Measurements from ENCODE around the gene PRADC1. TPM values are rescaled to one million over a fixed set of nuclear protein-coding genes. Genes with fewer than 3 reads are reported as not detected.
"Not testable (repeated sequence)": the region's sequence is repeated elsewhere in the genome, so short reads cannot be mapped to it uniquely, and the experiment has no call there.

PRADC1 gene
- total RNA-seq, 1 donor: 4.4 TPM

DNA sequence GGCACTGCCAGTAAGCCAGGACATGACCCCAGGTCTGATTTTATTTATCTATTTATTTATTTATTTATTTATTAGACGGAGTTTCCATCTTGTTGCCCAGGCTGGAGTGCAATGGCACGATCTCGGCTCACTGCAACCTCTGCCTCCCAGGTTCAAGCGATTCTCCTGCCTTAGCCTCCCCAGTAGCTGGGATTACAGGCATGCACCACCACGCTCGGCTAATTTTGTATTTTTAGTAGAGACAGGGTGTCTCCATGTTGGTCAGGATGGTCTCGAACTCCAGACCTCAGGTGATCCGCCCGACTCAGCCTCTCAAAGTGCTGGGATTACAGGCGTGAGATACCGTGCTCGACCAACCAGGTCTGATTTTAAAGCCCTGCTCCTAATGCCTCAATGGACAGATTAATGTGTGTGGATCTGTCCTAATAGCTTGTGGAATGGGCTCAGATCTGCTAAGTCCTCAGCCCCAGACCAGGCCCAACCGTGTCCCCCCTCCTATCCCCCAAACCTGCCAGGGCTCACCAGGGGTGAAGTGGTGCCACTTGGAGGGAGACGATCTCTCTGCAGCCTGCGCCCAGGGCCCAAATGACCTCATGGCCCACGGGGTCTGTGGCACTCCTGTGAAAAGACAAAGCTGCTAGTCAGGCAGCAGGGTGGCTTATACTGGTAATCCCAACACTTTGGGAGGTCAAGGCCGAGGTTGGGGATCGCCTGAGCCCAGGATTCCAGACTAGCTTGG, 29.8 kb upstream of the PRADC1 start:
- not testable (repeated sequence) for H3K4me3 ChIP-seq (ENCODE audit: low read length); H3K4me1 ChIP-seq (ENCODE audit: insufficient read depth, low read length); H3K9me3 ChIP-seq (ENCODE audit: low read depth, low read length); H3K27me3 ChIP-seq (ENCODE audit: insufficient read depth, low read length)

DNA sequence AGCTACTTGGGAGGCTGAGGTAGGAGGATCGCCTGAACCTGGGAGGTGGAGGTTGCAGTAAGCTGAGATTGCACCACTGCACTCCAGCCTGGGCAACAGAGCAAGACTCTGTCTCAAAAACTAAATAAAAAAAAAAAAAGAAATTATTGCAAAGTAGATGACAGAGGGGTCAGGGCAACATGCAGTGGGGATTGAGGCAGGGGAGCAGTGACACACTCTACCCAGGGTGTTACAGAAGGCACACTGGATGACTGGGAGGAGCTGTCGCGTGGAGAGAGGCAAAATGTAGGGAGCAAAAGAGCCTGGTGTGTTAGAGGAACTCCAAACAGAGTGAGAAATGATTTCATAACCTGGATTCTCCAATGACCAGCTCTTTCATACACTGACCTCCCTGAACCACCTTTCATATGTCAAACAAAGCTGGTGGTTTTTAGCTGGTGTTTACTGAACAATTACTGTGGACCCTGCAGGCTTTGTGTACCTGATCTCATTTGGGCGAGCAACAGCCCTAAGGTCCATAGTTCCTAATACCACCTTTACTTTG, 29.1 kb upstream of the PRADC1 start:
- no peaks in the 10 kb centered on the region for H3K27me3 ChIP-seq (ENCODE audit: insufficient read depth, low read length)
- no peaks in the 10 kb centered on the region for H3K4me1 ChIP-seq (ENCODE audit: insufficient read depth, low read length)
- H3K9me3 ChIP-seq (ENCODE audit: low read depth, low read length): no peaks in the 10 kb centered on the region
- H3K4me3 ChIP-seq (ENCODE audit: low read length): no peak overlapping the region

DNA sequence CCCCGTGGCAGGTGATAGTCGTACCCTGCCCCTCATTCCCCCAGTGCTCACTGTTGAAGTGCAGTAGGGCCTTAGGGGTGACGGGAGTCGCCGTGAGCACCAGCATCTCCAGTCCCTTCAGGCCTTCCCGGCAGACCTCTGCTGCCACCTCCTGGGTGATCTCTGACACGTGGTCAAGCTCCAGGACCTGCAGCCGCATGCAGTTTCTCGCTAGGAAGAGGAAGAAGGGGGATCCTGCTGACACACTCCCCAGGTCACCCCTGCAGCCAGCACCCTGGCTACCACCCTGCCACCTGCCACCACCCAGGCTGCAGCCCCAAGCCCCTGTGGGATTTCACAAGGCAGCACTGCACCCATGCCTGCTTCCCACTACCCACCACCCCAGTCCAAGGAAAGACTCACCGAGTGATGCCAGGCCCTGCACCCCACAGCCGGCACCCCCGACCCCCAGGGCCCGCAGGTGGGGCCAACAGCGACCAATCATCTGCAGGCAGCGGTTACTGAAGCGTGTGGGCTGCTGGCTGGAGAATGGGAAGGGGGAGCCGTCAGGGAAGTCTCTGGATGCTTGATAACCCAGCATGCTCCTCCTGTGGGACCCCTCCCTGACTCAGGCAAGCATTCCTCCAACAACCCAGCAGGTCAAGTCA, 27.4 kb upstream of the PRADC1 start:
- no peaks in the 10 kb centered on the region for H3K27me3 ChIP-seq (ENCODE audit: insufficient read depth, low read length)
- no peak overlapping the region for H3K4me3 ChIP-seq (ENCODE audit: low read length)
- no peaks in the 10 kb centered on the region for H3K4me1 ChIP-seq (ENCODE audit: insufficient read depth, low read length)
- H3K9me3 ChIP-seq (ENCODE audit: low read depth, low read length): no peaks in the 10 kb centered on the region

DNA sequence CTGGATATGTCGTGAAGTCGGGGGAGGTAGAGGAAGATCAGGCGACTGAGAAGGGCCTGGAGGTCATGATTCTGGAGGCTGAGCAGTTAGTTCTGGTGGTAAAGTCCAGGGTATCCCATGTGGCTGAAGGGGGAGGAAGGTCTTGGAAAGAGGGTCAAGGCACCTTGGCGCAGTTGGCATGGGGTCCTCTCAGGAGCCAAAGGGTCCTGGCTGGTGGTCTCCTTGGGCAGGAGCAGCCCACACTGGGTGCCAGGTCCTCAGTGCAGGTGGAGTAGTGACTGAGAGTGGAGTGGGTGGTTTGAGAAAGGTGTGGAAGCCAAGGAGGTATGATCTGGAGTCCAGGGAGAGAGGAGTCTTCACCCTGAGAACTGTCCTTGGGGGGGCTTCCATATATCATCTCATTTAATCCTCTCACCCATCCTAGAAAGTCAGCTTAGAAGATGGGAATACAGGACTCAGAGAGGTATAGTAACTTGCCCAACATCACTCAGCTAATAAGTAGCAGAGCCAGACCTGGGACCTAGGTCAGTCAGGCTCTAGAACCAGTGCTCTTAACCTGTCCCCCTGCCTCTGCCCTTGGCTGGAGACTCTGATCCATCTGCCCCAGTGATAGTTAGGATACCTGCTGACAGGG, 26.8 kb upstream of the PRADC1 start:
- Histone ChIP-seq H3K9me3 (ENCODE audit: low read depth, low read length) (no peaks in the 10 kb centered on the region), H3K4me1 (ENCODE audit: insufficient read depth, low read length) (no peaks in the 10 kb centered on the region), H3K4me3 (ENCODE audit: low read length) (no peak overlapping the region), H3K27me3 (ENCODE audit: insufficient read depth, low read length) (no peaks in the 10 kb centered on the region)

DNA sequence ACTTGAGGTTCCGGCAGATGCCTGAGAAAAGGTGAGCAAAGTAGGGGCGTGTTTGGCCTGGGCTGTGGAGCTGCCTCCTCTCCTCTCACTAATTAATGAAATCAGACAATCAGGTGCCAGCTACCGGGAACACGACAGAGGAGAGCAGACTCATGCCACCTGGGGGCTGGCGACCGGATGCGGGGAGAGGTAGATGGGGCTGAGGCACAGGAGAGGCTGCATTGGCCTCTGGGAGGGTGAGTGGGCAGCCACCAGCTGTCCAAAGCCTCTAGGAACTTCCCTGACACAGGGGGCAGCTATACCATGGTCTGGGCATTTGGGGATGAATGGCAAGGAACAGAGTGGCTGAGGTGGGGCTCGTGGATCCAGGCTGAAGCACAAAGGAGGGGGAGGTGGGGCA, 26.2 kb upstream of the PRADC1 start:
- Histone ChIP-seq H3K4me3 (ENCODE audit: low read length) (no peak overlapping the region), H3K9me3 (ENCODE audit: low read depth, low read length) (no peaks in the 10 kb centered on the region), H3K27me3 (ENCODE audit: insufficient read depth, low read length) (no peaks in the 10 kb centered on the region), H3K4me1 (ENCODE audit: insufficient read depth, low read length) (no peaks in the 10 kb centered on the region)

DNA sequence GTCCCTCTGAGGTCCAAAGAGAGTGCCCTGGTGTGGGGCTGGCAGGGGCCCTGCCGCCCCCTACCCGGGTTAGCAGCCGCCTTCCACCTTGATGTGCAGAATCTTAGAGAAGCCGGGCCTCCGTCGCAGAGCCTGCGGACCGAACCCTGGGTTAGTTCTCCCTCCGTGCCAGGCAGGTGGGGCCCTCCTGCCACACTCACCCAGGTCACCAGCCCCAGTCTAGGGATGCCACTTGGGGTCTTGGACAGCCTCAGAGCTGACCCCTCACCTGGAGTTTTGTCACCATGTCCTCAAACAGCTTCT, 25.8 kb upstream of the PRADC1 start:
- Histone ChIP-seq H3K4me1 (ENCODE audit: insufficient read depth, low read length) (no peaks in the 10 kb centered on the region), H3K4me3 (ENCODE audit: low read length) (no peak overlapping the region), H3K27me3 (ENCODE audit: insufficient read depth, low read length) (no peaks in the 10 kb centered on the region), H3K9me3 (ENCODE audit: low read depth, low read length) (no peaks in the 10 kb centered on the region)

DNA sequence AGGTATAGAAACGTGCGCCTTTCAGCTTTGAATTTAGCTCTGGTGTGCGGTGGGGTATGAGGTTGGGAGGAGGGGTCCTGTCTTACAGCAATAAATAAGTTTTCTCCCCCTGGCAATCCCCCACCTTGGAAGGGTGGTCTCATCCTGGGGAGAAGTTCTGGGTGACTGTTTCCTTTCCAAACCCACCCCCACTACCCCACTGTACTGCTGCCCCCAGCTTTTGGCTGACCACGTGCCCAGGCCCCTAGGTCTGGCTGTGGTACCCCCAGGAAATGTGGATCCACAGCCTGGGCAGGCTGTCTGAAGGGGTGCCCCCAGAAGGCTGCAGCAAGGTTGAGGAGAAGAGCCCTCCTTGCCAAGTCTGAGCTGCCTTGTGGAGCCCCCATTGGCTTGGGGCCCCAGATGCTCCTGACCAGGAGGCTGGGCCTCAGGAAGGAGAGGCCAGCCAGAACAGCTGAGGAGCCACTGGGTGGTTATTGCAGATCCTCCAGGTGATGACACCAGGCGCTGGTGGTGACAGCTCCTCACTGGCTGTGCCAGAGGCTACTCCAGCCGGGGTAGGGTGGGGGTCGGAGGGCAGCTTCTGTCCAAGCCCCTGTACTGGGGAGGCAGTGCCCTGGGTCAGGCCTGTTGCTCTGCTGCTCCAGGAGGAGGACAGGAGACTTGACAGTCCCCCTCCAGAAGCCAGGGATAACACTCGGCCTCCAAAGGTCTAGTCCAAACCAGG, 25.3 kb upstream of the PRADC1 start:
- Histone ChIP-seq H3K4me3 (ENCODE audit: low read length) (no peak overlapping the region), H3K27me3 (ENCODE audit: insufficient read depth, low read length) (no peaks in the 10 kb centered on the region), H3K4me1 (ENCODE audit: insufficient read depth, low read length) (no peaks in the 10 kb centered on the region), H3K9me3 (ENCODE audit: low read depth, low read length) (no peaks in the 10 kb centered on the region)

DNA sequence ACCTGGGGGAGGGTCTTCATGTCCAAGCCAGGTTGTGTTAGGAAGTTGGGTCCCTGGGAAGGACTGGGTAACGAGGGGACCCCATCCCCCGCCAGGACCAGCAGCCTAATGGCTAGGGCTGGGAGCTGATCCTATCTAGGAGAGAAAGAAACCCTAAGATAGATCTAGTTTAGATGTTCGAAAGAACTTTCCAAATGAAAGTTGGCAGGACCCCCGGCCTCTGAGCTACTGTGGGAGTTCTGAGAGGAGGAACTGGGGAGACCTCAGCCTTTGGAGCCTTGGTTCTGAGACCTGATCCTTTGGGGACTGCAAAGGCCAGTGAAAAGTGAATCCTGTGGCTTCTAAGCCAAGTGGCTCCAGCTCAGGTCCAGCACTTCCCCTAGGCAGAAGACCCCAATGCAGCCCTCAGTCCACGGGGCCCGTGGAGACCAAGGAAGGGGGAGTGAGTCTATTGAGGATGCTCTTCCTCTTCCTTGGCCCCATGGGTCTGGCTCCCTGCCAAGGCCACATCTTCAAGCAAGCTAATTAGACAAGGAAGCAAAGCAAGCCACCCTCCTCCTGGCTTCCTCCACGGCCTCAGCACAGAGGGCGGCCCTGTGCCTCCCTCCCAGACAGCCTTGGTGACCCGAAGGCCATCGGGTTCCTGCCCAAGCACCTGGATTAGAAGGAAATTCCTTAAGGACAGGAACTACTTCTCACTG, 24.5 kb upstream of the PRADC1 start:
- Histone ChIP-seq H3K27me3 (ENCODE audit: insufficient read depth, low read length) (no peaks in the 10 kb centered on the region), H3K9me3 (ENCODE audit: low read depth, low read length) (no peaks in the 10 kb centered on the region), H3K4me3 (ENCODE audit: low read length) (no peak overlapping the region), H3K4me1 (ENCODE audit: insufficient read depth, low read length) (no peaks in the 10 kb centered on the region)

DNA sequence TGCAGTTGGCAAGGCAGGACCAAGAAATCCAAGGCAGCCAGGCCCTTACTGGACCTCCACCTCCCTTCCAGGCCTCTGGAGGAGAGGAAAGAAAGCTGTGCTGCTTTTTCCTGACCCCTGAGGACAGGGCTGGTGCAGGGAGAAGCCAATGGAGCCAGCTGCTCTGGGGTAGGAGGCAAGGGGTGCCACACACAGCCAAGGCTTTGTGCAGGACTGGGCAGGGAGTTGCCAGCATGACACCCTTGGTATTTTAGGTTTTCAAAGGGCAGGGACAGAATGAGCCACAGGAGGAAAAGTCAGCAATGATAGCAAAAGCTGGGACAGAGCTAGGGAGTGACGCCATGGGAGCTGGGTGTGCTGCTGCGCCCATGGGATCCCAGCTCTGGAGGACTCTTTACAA, 24.0 kb upstream of the PRADC1 start:
- H3K27me3 ChIP-seq (ENCODE audit: insufficient read depth, low read length): no peaks in the 10 kb centered on the region
- H3K4me1 ChIP-seq (ENCODE audit: insufficient read depth, low read length): no peaks in the 10 kb centered on the region
- H3K4me3 ChIP-seq (ENCODE audit: low read length): no peak overlapping the region
- H3K9me3 ChIP-seq (ENCODE audit: low read depth, low read length): no peaks in the 10 kb centered on the region

DNA sequence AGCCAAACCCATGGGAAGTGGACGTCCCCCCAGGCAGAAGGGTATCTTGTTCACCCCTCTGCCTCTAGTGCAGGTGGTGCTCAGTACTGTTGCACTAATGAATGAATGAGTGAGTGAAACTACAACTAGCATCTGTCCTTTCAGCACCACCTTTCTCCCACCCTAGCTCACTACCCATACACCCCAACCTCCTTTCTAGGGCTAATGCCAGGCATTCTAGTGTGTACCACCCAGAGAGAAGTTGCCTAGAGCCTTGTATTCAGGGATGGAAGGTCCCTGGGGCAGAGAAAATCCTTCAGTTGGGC, 23.5 kb upstream of the PRADC1 start:
- H3K4me3 ChIP-seq (ENCODE audit: low read length): no peak overlapping the region
- no peaks in the 10 kb centered on the region for H3K4me1 ChIP-seq (ENCODE audit: insufficient read depth, low read length)
- H3K27me3 ChIP-seq (ENCODE audit: insufficient read depth, low read length): no peaks in the 10 kb centered on the region
- H3K9me3 ChIP-seq (ENCODE audit: low read depth, low read length): no peaks in the 10 kb centered on the region

DNA sequence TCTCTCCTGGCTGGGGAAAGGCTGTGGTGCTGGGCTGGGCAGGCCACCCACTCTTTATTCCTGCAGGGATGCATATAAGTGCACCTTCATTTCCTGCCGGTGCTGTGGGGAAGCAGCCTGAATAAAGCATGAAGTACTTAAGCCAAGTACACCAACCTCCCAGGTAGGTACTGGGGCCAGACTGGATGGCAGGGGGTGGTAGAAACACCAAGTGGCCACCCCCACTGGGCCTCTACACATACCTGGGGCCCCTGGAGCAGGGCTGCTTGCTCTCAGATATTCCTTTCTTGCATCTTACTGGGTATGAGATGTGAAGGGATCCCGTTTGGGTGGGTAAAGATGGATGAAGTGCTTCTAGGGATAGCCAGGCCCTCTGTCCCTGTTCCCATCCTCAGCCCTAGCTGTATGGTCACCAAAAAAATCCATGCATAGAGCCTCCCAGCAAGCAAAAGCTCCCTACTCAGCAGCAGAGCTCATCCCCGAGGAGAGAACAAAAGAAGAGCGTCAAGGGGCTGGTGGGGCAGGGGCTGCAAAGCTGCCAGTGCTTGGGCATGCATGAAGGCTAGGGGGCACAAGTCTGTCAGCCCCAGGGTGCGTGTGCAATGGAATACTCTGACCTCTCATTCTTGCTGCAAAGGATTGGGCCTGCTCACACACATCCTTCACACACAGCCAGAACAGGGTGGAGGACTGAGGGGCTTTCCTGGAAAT, 23.0 kb upstream of the PRADC1 start:
- H3K4me3 ChIP-seq (ENCODE audit: low read length): no peak overlapping the region
- no peaks in the 10 kb centered on the region for H3K4me1 ChIP-seq (ENCODE audit: insufficient read depth, low read length)

DNA sequence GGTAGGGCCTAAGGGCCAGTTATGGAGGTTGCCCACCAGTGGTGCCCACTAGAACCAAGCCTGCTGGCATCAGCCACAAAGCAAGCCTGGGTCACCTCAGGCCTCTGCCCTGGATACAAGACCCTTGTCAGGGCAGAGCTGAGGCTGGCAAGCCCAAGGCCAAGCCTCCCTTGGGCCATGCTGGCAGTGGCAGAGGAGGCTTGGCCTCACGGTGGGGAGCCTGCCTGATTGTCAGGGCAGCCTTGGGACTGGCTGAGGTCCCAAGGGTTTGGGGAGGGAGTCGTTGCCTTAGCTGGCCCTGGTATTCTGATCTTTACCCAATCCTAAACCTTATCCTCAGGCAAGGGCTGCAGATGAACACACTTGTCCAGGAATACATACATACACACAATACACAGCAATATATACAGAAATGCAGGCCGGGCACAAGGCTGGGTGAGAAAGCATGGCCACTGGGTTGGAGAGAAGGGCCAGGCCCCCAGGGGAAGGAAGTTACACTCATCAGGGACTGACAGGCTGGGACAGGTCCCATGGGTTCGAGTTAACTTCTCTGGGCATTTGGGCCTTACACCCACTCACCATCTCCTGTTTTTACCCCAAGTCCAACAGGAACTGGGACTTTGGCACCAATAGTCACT, 22.1 kb upstream of the PRADC1 start:
- no peaks in the 10 kb centered on the region for H3K9me3 ChIP-seq (ENCODE audit: low read depth, low read length)

More for the DNA sequence above, 23.0 kb upstream of the PRADC1 start:
- H3K27me3 ChIP-seq (ENCODE audit: insufficient read depth, low read length): no peaks in the 10 kb centered on the region
- H3K9me3 ChIP-seq (ENCODE audit: low read depth, low read length): no peaks in the 10 kb centered on the region

DNA sequence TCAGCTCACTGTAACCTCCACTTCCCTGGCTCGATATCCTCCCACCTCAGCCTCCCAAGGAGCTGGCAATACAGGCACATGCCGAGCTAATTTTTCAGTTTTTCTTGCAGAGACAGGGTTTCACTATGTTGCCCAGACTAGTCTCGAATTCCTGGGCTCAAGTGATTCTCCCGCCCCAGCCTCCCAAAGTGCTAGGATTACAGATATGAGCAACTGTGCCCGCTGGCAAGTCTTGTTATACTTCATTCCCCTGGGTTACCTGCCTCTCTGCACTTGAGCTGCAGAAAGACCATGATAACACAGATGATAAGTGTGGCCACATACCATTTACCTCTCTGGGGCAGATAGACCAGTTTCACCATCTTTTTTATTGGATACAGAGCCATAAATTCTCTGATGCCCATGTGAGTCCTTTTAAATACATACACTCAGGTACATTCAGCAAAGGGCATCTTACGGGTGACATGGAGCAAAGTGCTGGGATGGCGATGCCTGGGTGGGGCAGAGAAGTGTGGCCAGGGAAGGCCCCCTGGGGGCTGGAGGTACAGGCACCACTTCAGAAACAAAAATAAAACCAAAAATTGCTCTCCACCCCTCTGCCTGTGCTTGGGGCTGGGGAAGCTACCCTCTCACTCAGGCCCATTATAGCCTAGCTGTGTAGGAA, 21.4 kb upstream of the PRADC1 start:
- Histone ChIP-seq H3K9me3 (ENCODE audit: low read depth, low read length) (no peaks in the 10 kb centered on the region), H3K27me3 (ENCODE audit: insufficient read depth, low read length) (no peaks in the 10 kb centered on the region), H3K4me3 (ENCODE audit: low read length) (no peak overlapping the region), H3K4me1 (ENCODE audit: insufficient read depth, low read length) (no peaks in the 10 kb centered on the region)

More for the DNA sequence above, 22.1 kb upstream of the PRADC1 start:
- no peaks in the 10 kb centered on the region for H3K27me3 ChIP-seq (ENCODE audit: insufficient read depth, low read length)
- no peaks in the 10 kb centered on the region for H3K4me1 ChIP-seq (ENCODE audit: insufficient read depth, low read length)
- H3K4me3 ChIP-seq (ENCODE audit: low read length): no peak overlapping the region
